AG20443 (cell line): Measurements from ENCODE around the gene ITM2C.

Experiments used
- DNase-seq: peaks from one replicate; pipeline ENCODE4 v3.0.0; 2012; ENCODE audit warnings: low spot score, mixed read lengths

The ITM2C gene

GRCh38 chr2:230873661-230874401, 9.1 kb downstream of the ITM2C start:
- DNase-seq, result no peak

GRCh38 chr2:230874456-230874855, 9.7 kb downstream of the ITM2C start:
- no peak for DNase-seq

DNA sequence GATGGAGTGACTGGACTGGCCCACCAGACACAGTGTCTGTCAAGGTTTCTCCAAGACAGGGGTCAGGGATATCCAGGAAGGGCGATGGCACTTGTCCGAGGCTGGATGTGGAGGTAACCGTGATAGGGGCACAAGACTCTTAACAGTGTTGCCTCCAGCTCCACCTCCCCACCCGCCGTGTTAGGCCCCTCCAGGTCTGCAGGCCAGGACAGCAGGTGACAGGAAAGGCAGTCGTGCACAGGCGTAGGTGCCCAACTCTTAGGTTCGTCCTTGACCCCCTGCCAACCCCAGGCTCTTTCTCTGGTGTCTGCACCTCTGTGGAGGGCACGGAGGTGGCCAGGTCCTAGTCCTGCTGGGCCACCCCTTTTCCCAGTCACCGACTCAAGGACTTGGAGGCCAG, 10.1 kb downstream of the ITM2C start:
- DNase-seq, result no peak

DNA sequence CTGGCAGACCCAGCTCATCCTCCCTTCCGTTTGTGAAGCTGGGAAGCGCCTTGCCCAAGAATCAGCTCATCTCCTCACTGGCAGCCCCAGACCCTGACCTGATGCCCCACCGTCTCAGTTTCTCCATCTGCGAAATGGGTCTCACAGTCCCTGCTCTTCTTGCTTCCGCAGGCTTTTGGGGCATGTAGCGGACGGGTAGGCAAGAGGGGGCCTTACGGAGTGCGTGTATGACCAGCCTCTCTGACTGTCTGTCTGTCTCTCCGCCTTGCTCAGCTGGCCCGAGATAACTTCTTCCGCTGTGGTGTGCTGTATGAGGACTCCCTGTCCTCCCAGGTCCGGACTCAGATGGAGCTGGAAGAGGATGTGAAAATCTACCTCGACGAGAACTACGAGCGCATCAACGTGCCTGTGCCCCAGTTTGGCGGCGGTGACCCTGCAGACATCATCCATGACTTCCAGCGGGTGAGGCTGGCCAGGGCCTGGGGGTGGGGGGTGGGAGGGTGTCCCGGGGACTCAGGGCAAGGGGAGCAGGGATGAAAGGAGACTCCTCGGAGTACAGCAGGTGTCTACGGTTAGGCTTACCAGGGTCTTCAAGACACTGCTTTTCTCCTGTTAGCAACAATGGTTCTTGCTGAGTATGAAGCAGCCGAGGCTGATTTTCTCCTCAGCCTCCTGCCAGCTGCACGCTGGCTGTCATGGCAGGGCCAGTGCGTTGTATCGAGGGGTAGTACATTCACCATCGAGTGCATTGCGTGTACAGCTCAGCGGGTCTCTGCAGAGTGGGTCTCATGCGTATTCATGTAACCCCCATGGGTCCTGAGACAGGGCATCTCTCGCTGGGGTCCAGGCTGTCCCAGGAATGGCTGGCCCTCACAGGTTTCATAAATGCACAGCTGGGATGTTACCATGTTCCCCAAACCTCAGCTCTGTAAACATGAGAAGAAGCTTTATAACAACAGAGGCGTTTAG, 10.9 kb downstream of the ITM2C start:
- no peak for DNase-seq

DNA sequence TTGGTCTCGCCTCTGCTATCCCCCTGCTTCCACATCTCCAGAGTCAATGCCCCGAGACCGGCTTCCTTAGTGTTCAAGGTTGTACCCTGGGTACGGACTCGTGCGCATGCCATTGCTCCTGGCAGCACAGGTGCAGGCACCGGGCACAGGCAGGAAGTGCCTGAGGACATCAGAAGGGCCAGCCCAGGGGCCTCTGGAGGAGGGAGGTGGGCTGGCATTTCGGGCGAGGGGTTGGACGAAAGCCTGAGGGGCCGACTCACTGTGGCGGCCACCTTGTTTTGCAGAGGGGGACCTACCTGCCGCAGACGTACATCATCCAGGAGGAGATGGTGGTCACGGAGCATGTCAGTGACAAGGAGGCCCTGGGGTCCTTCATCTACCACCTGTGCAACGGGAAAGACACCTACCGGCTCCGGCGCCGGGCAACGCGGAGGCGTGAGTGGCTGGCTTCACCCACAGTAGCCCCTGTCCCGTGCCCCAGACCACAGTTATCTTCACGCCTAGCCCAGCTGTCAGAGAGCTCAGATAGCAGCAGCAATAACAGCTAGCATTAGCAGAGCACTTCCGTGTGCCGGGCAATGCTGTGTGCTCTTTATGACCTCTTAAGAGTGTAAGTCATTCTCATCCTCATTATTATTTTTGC, 12.5 kb downstream of the ITM2C start:
- DNase-seq, result no peak

- DNase-seq, result no peak
Measured at GRCh38 chr2:230877759-230878598, 13.2 kb downstream of the ITM2C start.

DNA sequence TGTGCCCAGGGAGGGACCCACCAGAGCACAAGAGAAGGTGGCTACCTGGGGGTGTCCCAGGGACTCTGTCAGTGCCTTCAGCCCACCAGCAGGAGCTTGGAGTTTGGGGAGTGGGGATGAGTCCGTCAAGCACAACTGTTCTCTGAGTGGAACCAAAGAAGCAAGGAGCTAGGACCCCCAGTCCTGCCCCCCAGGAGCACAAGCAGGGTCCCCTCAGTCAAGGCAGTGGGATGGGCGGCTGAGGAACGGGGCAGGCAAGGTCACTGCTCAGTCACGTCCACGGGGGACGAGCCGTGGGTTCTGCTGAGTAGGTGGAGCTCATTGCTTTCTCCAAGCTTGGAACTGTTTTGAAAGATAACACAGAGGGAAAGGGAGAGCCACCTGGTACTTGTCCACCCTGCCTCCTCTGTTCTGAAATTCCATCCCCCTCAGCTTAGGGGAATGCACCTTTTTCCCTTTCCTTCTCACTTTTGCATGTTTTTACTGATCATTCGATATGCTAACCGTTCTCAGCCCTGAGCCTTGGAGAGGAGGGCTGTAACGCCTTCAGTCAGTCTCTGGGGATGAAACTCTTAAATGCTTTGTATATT, 14.0 kb downstream of the ITM2C start:
- DNase-seq, result no peak

DNA sequence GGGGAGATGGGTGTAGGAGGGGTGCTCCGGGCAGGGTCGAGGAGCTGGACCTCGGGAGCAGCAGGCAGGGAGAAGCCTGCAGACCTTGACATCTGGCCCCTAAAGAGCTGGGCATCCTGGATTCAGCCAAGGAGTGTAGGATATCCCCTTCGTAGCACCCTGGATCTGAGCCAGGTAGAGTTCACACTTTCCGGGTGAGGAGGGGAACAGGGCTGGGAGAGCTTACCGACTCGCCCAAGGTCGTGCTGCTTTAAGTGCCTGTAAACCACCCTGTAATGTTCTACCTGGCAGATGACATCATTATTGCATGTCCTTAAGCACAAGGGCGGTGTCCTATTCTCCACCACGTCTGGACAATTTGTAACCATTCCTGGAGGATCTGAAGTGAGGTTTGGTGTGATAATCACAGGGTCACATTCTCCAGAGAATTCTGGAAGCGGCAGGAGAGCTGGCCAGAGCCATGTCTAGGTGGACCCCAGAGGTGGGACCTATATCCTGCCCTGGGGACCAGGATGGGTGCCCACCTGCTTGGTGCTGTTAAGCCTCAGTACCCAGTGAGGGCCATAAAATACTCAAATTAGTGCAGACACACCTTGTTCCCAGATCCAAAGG, 14.6 kb downstream of the ITM2C start:
- no peak for DNase-seq

GRCh38 chr2:230879891-230880290, 15.1 kb downstream of the ITM2C start:
- no peak for DNase-seq

GRCh38 chr2:230881840-230882239, 17.1 kb downstream of the ITM2C start:
- no peak for DNase-seq

DNA sequence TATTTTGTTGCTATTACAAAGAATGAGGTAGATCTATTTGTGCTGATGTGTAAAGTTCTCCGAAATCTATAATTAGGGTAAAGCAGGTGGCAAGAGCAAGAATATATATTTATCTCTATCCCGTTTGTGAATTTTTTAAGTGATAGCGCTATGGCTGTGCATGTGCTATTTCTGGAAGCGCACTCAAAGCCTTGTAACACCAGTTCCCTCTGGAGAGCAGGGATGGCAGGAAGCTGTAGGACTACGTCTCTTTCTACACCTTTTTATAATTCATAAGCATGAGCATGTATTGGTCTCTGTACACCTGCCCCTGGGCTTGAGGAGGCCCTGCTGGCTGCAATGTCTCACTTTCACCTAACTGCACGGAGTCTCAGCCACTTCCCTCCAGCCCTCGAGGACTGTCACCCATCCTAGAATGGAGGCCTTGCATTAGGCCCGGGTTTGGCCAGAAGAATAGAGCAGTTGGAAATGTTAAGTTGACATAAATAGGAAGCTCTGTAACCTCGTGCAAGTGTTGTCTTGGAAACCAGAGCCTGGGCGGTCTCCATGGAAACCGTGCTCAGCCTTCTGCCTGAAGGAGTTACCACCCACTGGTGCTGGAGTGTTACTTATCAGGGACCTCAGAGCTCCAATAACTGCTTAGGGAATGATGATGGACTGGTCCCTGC, 20.9 kb downstream of the ITM2C start:
- peak; percentile 40 for DNase-seq

DNA sequence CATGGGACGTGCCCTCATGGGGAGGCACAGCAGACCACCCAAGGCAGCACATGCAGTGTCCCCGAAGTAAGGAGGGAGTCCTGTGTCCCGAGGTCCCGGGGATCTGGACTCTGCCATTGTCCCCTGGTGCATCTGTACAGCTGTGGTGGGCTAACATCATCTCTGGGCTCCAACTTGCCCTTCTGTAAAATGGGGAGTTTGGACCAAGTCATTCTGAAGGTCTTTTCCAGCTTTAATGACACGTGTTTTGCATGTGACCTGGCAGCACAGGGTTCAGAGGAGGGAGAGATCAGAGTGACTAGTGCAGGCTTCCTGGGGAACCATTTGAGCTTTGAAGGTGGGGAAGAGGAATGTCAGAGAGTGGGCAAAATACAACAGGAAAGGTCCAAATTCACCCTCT, 21.5 kb downstream of the ITM2C start:
- DNase-seq, result no peak

DNA sequence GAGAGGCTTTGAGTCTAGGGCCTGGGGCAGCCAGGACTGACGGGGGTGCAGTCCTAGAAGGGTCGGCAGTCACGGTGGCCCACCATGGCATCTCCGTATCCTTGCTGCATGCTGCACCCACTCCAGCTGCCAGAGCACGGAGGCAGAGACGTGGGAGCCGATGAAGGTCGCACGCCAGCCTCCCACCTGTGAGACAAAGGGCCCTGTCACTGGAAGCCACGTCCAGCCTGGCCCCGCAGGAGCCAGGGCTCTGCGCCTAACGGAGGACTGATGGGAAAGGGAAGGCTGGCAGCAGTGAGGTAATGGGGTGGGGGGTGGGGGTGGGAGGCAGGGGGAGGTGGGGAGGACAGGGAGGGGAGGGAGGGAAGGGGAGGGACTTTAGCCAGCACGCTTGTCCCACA, 21.9 kb downstream of the ITM2C start:
- DNase-seq, result no peak

DNA sequence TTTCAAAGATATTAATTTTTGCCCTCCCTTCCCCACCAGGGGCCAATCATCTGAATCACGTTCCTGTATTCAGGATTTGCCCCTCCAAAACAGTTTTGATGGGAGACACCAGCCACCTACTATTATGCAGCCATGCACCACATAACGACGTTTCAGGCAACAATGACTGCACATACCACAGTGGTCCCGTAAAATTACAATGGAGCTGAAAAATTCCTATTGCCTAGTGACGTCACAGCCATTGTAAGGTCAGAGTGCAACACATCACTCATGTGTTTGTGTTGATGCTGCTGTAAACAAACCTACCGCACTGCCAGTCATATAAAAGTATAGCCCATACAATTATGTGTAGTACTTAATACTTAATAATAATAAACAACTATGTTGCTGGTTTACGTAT, 22.6 kb downstream of the ITM2C start:
- no peak for DNase-seq

- DNase-seq, result no peak
Measured at GRCh38 chr2:230888824-230889400, 24.2 kb downstream of the ITM2C start.

DNA sequence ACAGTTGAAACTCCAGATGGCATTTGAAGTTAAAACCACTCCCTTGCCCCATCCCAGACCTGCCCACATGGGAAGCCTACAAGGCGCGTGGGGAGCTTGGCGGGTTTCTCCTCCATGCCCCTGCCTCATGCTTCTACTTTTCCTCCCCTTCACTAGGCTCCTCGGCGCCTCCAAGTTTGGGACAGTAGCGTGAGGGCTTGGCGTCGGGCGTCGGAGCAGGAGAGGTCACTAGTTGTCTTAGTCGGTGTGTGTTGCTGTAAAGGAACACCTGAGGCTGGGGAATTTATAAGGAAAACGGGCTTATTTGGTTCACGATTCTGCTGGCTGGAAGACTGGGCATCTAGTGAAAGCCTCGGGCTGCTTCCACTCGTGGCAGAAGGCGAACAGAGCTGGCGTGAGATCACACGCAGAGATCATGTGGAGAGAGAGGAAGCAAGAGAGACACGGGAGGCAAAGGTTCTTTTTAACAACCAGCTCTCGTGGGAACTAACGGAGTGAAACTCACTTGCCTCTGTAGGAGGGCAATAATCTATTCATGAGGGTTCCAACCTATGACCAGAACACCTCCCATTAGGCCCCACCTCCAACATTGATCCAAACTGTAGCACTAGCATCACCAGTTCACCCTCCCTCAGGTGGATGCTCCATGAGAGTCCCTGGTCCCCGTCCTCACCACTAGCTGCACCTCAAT, 25.3 kb downstream of the ITM2C start:
- DNase-seq, result no peak

GRCh38 chr2:230890646-230891045, 25.9 kb downstream of the ITM2C start:
- DNase-seq, result no peak

DNA sequence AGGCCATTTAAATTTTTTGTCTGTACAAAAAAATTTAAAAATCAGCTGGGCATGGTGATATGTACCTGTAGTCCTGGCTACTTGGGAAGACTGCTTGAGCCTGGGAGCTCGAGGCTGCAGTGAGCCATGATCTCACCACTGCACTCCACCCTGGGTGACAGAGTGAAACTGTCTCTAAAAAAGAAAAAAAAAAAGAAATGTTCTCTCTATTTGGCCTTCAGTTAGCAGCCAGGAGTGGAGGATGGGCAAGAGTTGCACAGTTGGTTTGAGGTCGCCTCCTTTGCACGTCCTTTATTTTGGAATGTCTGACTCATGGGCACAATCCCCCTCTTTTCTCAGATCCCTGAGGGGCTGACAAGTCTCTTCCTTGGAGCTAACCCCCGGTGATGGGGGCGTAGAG, 26.3 kb downstream of the ITM2C start:
- DNase-seq, result no peak

DNA sequence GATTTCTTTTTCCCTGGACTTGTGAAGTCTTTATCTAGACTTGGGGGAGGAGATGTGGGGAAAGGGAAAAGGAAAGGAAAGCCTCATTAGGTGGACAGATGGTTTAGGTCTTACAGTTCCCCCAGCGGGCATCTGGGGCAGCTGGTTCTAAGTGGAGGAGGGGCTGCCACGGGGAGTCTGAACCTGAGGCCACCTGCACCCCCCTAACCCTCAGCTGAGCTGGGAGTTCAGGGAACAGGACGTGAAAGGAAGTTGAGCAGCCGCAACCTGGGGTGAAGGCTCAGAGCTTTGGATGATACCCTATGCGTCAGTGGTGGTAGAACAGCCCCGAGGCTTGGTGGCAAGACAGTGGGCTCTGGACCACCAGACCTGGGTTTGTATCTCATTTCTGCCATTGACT, 26.8 kb downstream of the ITM2C start:
- no peak for DNase-seq
